Kidney (tissue), 14 donors: ENCODE results near the gene CCDC88B. TPM values are rescaled to one million over a fixed set of nuclear protein-coding genes. Genes with fewer than 3 reads are reported as not detected.
A peak's percentile ranks its signal among the peaks of the same experiment; 100 is the strongest.

Experiments used
- DNase-seq, 5 donors: peaks; one replicate each; pipeline ENCODE4 v3.0.0-alpha.2; 2013 to 2020
- FAIRE-seq: peaks from 2 replicates; lab custom pipeline; 2012; peaks lifted over from hg19 to GRCh38; lab: Jason Lieb, UNC
- H3K27ac ChIP-seq, 2 donors: one replicate each; pipeline ENCODE4 v1.7.0; 2013; ENCODE audit warnings: low read depth in 2 of 2, low read length in 2 of 2, inconsistent platforms in 1 of 2
- H3K27me3 ChIP-seq: one replicate; pipeline ENCODE4 v1.7.1; 2013; ENCODE audit warnings: low read length, inconsistent platforms; ENCODE audit not compliant: control insufficient read depth, insufficient read depth
- H3K36me3 ChIP-seq, 3 donors: one replicate each; pipeline versions ENCODE4 v1.7.0 to v1.7.1; 2013; ENCODE audit warnings: low read length in 3 of 3, control low read depth in 1 of 3, inconsistent platforms in 1 of 3; ENCODE audit not compliant: insufficient read depth in 3 of 3, control insufficient read depth in 2 of 3
- H3K4me1 ChIP-seq, 3 donors: one replicate each; pipeline versions ENCODE4 v1.7.0 to v1.7.1; 2013; ENCODE audit warnings: low read length in 3 of 3, inconsistent platforms in 1 of 3, low read depth in 1 of 3; ENCODE audit not compliant: control insufficient read depth in 2 of 3, insufficient read depth in 2 of 3
- H3K4me3 ChIP-seq, 3 donors: one replicate each; pipeline versions ENCODE4 v1.7.0 to v1.8.1; 2013; ENCODE audit warnings: low read length in 3 of 3, control low read depth in 1 of 3, inconsistent platforms in 1 of 3
- H3K9ac ChIP-seq, 3 donors: one replicate each; pipeline versions ENCODE4 v1.7.0 to v1.7.1; 2013; ENCODE audit warnings: low read length in 3 of 3, control low read depth in 1 of 3, inconsistent platforms in 1 of 3
- H3K9me3 ChIP-seq, 3 donors: one replicate each; pipeline versions ENCODE4 v1.7.0 to v1.7.1; 2013; ENCODE audit warnings: low read length in 3 of 3, control low read depth in 1 of 3, inconsistent platforms in 1 of 3; ENCODE audit not compliant: control insufficient read depth in 2 of 3, insufficient read depth in 1 of 3
- CTCF ChIP-seq: IDR thresholded peaks from 3 replicates; pipeline ENCODE4 v1.5.1; 2012; ENCODE audit warnings: mild to moderate bottlenecking, moderate library complexity, borderline replicate concordance; ENCODE audit not compliant: insufficient read depth; ENCODE audit errors: extremely low read depth
- intact Hi-C: fragments of 100-400 bp; cut with DNase I; formaldehyde crosslinking; loops from one replicate; pipeline ENCODE4 v1.11.1; 2022
- polyA plus RNA-seq: library from polyadenylated mRNA; stranded (reverse); fragments of 350-450 nt; fragmentation: Illumina TruSeq; extraction: RNeasy Lipid Tissue Mini Kit (QIAGEN cat#74804); gene quantifications from one replicate; pipeline ENCODE4 v1.2.3, GENCODE V29; 2014; ENCODE audit warnings: low read depth, low replicate concordance; ENCODE audit not compliant: insufficient read depth
- total RNA-seq: library from RNA; stranded (reverse); fragmentation: NEBNext Ultra II Directional; extraction: Animal tissue kit (Norgen Biotek cat#: 25700); gene quantifications from one replicate; pipeline ENCODE4 v1.2.1, GENCODE V29; 2021
- donor health status: control.
- donor health status: control.
- donor health status: control.
- donor health status: control.
- donor health status: control.
- donor health status: DM: yes; HTN: yes; CAD: no.
- donor health status: Normal renal cell carcinoma (clear cell type).

Gene CCDC88B
- total and polyA plus RNA-seq, 2 donors from 2014 or later, result 10.0 to 13.3 TPM

DNA sequence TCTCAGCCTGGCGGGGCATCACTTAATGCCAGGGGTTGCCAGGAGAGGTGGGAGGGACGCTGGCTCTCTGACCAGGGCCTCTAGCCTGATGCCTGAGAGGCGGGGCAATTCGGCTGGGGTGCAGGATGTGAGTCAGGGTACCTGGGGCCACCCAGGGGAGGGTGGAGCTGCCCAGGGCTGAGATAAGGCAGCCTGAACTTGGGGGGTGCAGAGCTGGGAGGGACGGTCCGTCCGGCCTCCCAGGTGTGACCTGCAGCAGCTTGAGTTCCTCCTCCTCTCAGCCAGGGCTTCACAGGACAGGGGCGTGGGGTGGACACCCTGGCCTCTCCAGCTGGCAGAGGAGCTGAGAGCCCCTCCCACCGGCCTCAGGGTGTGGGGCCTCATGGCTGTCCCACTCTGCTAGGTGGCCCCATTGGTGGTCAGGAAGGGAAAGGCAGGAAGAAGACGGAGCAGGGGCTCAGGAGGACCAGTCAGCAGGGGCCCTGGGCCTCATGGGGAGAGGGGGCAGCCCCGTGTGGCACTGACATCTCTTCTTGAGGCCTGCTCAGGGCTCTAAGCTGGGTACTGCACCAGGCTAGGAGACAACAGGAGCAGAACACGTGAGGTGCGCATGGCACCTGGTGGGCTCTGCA is 18.0 kb downstream of the CCDC88B start:
- DNase-seq, result peak in 2 of 5 donors; percentile 66 to 81
- peaks cover 0 to 6% (median 0%) of the 10 kb centered on the region in 3 donors for H3K36me3 ChIP-seq
- no peak for TF ChIP-seq CTCF
- peak overlapping the region in 2 of 3 donors; percentile 22 to 83 for H3K9ac ChIP-seq
- peak overlapping the region in 1 of 3 donors; percentile 88 for H3K4me3 ChIP-seq
- no peak for FAIRE-seq
- peaks cover 0 to 22% (median 5%) of the 10 kb centered on the region in 3 donors for H3K4me1 ChIP-seq
- H3K9me3 ChIP-seq, result no peaks in the 10 kb centered on the region
- intact Hi-C loops, result no loop called here
- no peaks in the 10 kb centered on the region for H3K27me3 ChIP-seq
- peak overlapping the region in 1 of 2 donors; percentile 47 for H3K27ac ChIP-seq

GRCh38 chr11:64358536-64358906 is 18.5 kb downstream of the CCDC88B start:
- peak overlapping the region in 2 of 3 donors; percentile 59 to 88 for H3K4me3 ChIP-seq

GRCh38 chr11:64358907-64359711 is 19.1 kb downstream of the CCDC88B start, which contains the start of gene RPS6KA4:
Gene RPS6KA4 (plus strand): TSS chr11:64359162. CDS start chr11:64359236, 74 bp downstream.
- Histone ChIP-seq H3K36me3 (peaks cover 0 to 8% (median 0%) of the 10 kb centered on the region in 3 donors), H3K4me1 (peaks cover 0 to 22% (median 5%) of the 10 kb centered on the region in 3 donors), H3K27ac (peak within 1 kb of the TSS; percentile 38 to 57), H3K4me3 (peak within 1 kb of the TSS; percentile 63 to 88 (median 70)), H3K27me3 (no peaks in the 10 kb centered on the region), H3K9me3 (no peaks in the 10 kb centered on the region), H3K9ac (peak within 1 kb of the TSS; percentile 44 to 85 (median 83))
- FAIRE-seq (no peak), DNase-seq (peak in 4 of 5 donors; percentile 48 to 87 (median 78))
- no peak for TF ChIP-seq CTCF
- intact Hi-C loops, result no loop called here

More at GRCh38 chr11:64358536-64358906, 18.5 kb downstream of the CCDC88B start:
- Histone ChIP-seq H3K9me3 (no peaks in the 10 kb centered on the region), H3K27me3 (no peaks in the 10 kb centered on the region), H3K27ac (peak overlapping the region; percentile 11 to 47), H3K9ac (peak overlapping the region in 2 of 3 donors; percentile 3 to 83), H3K36me3 (peaks cover 0 to 8% (median 0%) of the 10 kb centered on the region in 3 donors), H3K4me1 (peaks cover 0 to 22% (median 5%) of the 10 kb centered on the region in 3 donors)
- DNase-seq, result peak in 2 of 5 donors; percentile 77 to 87
- intact Hi-C loops, result no loop called here
- FAIRE-seq, result no peak
- TF ChIP-seq CTCF, result no peak
